HG02840 (cell line): ENCODE data around the gene TIPRL.
"Not testable (repeated sequence)": the region's sequence is repeated elsewhere in the genome, so short reads cannot be mapped to it uniquely, and the experiment has no call there.

Experiments
- ATAC-seq: cut with Tn5 transposase; IDR thresholded peaks from one replicate; pipeline ENCODE4 v1.9.1; 2021; ENCODE audit warnings: mild to moderate bottlenecking, moderate library complexity, moderate number of reproducible peaks; ENCODE audit not compliant: unreplicated experiment, low FRiP score

The TIPRL gene

DNA sequence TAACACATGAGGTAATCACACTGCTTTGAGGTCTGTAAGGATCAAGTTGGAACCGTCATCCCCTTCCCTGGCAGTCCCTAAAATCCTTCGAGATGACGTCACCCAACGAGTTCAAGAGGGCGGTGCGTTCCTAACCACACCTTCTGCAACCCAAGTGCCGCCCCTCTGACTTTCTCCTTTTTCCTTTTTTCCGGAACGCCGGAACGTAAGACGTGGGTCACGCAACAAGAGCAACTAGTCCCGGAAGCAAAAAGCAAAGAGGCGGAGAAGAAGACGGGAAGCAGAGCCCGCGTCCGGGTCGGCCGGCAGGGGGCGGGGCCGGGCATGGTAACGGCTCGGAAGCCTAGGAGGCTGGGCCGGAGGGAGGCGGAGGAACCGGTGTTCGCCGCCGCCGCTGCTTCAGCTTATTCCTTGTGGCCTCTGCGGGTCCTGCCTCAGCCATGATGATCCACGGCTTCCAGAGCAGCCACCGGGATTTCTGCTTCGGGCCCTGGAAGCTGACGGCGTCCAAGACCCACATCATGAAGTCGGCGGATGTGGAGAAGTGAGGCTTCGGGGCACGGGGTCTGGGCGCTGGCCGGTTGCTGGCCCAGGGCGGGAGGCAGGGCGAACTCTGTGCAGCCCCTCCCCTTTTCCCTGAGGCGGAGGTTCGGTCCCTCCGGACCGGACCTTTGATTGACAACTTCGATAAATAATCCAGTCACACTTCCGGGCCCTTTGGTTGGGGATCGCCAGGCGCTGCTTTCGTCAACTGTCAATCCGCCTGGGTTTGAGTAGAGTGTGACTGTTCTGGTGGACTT is at the start of gene TIPRL:
TSS of gene TIPRL (plus strand) at position 325 of the 800 bp plus-strand sequence. CDS start at position 441, 116 bp downstream.
- peak; percentile 87 for ATAC-seq

DNA sequence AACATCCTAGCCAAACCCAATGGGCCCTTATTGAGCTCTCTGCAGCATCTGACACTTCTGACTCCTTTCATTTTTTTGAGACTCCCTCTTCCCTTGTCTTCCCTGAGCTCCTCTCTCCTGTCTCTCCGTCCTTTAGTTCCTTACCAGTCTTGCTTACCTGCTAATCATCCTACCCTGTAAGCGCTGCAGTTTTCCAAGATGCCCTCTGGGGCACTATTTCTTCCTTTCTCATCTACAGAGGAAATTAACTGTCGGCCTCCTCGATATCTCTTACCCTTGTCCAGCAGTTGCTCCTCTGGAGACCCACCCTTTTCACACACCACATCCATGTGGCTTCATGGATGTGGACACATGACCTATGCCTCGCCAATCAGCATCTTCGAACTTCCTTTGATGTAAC is 48.8 kb upstream of the TIPRL start:
- ATAC-seq = no peak

DNA sequence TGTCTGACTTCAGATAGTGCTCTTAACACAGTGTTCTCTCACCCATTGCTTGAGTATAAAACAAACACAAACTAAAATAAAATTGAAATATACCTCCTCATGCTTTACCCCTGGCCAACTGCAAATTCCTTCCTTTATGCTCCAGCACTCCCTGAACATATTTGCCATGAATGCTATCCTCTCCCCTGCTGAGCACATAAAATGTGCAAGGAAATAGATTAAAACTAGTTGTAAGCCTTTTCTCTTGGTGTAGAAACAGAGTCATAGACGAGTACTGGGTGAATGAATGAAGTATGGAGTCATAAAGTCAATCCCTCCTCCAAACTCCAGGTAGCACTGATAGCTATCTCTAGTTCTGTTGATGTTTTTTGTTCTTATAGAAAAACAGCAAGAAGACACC is 44.6 kb upstream of the TIPRL start:
- ATAC-seq = no peak

DNA sequence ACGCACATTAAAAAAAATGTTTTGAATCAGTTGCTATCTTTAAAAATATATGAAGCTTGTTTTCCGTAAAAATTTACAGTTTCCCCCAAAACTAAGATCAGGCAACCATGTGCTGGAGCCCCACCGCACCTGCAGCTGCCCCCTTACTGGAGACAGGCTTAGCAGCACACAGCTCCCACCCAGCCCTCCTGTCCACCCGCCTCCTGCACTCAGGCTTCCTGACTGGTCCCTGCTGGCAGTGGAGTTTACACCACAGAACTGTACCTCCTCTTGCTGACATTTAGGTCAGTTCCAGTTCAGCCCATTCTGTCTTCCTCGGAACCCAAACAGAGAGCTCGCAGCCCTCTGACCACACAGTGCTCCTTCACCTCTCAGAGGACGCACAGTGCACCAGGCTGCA is 44.1 kb upstream of the TIPRL start:
- ATAC-seq = no peak

DNA sequence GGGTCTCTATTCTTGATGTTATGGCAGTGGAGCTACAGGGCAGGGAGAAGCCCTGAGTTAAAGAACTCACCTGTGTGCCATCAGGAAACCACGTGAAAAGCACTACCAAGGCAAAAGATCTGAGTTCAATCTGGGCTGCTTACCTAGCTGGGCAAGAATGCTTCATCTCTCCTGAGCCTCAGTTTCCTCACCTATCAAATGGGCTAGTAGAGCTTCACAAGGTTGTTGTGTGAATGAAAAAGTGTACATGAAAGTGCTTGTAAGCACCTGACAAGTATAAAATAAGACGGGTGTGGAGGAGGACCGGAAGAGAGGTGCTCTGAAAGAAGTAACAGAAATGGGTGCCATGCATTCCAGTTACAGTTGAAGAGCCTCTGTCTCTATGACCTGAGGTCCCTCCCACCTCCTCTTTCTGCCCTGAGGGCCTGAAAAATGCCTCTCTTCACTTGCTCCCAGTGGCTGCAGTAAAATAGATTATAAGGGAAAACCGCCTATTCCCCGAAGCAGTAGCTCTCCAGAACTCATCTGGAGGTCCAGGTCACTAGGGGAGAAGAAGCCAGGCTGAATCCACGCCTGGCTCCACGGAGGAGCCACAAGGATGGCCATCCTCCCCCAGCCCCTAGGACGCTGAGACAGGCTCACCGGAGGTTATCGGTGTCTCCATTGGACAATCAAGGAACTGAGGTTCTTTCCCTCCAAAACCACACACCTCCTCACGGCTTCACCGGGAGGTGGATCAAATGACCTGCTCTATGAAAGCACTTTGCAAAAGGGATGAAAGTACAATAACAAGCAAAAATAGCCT is 43.4 kb upstream of the TIPRL start:
- ATAC-seq = no peak

DNA sequence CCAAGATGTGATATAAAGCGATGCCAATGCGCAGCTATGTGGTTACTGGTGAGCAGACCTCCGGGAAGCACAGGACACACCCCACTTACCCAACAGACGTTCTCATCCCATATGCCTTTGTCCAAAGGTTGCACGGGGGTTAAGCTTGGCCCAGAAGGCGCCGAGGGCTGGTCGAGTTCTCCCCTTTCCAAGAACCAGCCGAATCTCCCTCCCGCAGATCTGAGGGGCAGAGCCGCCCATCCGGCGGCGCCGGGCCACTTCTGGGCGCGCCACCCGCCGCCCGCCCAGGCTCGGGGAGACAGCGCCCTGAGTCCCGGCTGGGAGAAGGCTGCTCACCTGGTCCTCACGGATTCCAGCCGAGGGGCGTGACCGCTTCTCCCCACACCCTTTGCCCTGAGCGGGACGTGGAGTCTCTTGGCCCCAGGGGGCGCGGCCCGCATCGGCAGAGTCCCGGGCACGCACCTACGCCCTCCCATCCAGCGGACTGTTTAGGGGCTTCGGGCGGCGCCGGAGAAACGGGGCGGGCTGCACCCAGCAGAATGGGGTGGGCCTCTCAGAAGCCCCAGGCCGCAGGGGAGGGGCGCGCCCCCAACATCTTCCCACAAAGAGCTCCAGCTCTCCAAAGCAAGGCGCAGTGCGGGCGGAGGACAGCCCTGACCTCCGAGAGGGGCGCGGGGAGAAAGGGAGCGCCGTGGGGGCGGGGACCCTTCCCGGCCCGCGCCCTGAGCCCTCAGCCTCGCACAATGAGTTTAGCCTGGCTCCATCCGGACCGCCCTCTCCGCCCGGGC is 42.6 kb upstream of the TIPRL start:
- no peak for ATAC-seq

DNA sequence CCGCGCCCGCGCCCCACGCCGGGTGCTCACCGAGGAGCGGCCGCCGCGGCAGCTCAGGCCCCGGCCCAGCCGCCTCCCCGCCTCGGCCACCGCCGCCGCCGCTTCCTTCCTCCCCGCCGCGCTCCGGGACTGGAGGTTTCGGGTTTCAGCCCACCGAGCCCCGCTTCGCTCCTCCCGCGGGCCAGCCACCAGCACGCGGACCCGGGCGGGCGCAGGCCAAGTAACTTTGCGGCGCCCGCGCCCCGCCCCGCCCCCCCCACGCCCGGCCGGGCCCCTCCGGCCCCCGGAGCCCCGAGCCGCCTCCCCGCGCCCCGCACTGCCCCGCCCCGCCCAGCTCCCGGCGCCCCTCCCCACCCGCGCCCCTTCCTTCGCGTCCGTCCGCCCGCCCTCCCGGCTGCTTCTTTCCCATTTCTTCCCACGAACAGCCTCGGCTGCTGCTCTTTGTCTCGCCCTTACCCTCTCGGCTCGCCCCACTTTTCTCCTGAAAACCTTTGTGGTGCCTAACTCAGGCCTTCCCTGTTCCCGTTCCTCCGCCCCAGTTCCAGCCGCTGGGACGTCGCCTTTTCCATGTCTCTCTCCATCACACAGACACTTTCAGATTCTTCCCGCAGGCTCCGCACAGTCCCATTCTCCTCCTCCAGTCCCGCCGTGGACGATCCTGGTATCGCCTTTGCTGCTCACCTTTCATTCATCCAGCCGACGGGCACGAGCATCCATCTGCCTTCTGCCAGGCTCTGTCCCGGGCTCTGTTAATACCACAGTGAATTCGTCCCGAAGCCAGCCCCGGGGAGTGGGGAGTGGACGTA is 41.9 kb upstream of the TIPRL start, which contains the start of gene GPR161:
TSS of gene GPR161 (minus strand) at position 222 of the 806 bp plus-strand sequence. CDS start 32,080 bp downstream, outside the sequence.
- ATAC-seq = no peak

DNA sequence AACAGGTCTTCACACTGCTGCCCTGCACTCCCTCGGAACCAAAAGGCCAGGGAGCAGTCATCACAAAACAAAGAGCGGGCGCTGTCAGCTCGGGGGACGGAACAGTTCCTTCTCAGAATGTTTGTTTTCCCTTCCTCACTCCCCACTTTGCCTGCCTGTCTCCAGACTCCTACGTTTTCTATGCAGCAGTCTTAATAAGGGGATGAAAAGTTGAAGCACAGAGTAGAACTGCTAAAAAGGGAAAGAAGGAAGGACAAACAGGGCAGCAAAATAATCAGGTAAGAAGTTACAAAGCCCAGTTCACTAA is 41.3 kb upstream of the TIPRL start:
- no peak for ATAC-seq

DNA sequence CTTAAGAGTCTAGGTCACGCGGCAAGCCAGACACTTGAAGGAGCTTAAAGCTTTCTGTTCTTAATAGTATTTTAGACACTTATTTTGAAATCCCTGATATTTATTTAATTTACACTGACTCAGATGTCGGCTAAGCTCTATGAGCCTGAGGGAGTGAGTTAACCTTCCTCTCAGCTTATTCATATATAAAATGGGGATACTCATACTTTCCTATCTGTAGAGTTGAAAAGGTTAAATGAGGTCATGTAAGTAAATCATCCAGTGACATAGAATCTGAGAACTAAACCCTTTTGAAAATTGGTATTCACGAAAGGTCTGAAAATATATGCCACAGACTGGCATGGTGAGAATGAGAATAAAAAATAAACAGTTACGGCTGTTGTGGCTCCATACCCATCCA is 40.6 kb upstream of the TIPRL start:
- ATAC-seq = no peak

DNA sequence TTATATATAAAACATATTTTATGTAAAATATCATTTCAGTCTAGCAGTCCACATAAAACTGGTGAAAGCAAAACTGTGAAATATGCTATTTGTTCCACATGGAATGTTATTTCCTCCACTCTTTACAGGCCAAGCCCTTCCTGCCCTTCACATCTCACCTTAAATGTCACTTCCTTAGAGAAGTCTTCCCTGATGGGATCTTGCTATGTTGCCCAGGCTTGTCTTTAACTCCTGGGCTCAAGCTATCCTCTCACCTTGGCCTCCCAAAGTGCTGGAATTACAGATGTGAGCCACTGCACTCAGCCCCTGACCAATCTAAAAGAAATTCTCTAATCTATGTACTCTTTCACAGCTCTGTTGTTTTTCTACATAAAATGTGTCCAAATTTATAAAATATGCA is 39.7 kb upstream of the TIPRL start:
- no peak for ATAC-seq

DNA sequence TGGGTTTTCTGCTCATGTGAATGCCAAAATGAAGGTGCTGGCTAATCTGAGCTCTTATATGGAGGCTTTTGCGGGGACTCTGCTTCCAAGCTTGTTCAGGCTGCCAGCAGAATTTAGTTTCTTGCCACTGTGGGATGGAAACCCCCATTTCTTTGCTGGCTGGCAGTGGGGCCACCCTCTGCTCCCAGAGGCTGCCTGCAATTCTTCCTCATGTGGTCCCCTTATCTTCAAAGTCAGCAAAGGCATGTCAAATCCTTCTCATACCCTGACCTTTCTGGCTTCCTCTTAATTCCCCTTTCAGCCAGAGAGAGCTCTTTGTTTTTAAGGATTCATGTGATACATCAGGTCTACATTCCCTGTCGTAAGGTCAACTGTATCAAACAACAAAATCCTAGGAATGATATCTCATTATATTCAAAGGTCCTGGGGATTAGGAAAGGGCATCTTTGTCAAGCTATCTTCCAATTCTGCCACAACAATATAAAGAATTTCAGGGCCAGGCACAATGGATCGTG is 36.8 kb upstream of the TIPRL start:
- no peak for ATAC-seq

DNA sequence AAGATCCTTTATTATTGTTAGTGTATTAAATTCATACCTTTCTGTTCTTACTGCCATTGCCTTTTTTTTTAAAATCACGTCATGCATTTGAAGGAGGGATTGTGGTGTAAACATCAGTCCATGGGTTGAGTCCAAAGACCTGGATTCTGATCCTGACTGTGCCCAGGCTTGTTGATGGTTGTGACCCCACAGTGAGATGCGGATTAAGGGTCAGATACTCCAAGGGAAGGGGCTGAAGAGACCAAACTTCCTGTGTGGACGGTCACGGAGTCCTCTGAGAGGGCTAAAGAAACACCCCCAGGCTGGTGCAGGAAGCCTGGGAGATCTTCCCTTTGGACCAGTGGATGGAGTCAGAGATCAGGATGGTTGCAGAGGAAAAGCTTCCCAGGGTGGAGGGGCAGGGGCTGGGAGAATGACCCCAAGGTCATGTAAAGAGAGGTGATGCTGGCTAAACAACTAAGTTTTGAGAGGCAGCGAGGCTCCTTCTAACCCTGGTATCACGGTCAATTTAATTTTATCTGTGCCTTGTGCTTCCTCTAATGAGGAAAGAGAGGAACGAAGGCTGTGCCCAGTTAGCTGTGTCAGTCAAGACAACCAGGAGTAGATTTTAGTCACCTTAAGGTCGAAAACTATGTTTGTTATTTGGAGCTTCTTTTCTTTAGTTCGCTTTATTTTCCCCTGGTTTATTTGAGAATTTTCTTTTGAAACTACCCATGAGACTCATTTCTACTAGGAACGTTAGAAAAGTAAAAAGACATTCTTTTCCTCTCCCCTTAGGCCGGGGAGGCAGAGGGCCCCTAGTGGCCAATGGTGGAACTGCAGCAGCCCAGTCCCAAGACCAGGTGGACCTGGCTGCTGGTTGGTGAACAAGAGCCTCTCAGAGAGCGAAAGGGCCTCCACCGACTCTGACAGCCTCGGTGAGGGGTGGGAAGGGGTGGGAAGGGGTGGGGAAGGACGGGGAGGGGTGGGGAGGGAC is 33.3 kb upstream of the TIPRL start:
- ATAC-seq = peak; percentile 77

DNA sequence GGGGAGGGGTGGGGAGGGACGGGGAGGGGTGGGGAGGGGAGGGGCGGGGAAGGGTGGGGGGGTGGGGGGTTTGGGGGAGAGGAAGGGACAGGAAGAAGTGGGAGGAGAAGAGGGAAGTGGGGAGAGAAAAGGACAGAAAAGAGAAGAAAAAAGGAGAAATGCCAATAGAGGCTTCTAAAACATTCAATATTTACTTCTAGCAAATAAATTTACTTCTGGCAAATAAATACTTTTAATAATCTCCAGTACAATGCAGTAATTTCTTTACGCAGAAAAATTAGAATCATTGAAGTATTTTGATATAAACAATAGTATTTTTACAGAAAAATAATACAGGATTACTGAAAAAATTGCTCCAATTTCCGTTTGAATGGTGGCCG is 32.6 kb upstream of the TIPRL start:
- no peak for ATAC-seq

DNA sequence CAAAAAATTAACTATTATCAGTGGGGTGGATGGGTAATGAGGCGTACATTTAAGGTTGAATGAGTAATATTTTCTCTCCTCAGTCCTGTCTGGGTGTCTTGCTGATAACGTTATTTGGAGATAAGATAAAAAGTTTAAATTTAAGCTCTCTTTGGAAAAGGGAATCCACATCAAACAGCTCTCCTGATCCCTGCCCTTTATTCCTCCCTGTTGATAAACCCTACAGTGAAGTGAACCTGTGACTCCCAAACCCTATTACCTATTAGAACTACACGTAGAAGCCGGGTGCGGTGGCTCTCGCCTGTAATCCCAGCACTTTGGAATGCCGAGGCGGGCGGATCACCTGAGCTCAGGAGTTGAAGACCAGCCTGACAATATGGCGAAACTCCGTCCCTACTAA is 32.1 kb upstream of the TIPRL start:
- ATAC-seq = no peak

DNA sequence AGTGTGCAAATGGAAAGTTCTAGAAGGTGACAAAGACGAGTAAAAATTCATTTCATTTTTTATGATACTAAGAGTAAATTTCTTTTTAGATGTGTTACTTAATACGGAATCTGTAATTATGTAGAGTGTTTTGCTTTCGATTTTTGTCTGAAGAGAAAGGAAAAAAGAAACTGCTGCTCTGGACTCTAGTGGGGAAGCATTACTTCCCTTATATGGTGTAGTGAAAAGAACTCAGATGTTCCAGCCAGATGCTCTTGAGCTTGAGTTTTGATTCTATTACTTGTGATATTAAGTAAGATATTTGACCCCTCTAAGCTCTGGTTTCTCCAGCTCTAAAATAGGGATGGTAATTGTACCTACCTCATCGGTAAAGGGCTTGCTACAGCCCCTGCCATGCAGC is 29.8 kb upstream of the TIPRL start:
- peak; percentile 57 for ATAC-seq

DNA sequence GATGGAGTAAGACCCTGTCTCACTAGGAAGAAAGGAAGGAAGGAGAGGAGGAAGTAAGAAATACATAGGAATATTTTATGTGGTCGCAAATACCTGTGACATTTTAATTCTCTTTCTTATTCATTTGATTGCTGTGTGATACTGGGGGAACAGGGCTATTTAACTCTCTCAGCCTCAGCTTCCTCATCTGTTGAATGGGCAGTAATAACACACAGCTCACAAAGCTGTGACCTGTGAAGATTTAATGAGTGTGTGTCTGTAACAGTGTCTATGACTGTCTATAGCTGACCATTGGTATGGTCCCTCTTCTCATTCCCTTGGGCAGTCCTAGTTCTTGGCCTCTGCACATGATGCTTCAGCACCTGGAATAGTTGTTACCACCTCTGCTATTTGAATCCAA is 28.5 kb upstream of the TIPRL start:
- no peak for ATAC-seq

DNA sequence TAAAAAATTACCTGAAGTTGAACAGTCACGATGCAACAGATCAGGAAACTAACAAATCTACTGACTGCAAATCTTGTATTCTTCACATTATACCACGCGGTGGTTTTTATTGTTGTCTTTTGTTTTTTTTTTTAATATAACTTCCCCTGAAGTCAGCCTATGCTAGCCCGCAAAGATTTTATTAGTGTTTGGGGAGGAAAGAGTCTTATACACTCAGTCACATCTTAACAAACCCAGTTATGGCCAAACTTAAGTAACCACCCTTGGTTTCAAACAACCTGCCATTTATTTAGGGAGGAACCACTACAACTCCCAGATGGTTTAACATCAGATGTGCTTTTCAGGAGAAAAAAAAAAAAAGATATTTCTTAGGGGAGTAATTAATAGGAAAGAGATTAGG is 26.8 kb upstream of the TIPRL start:
- ATAC-seq = no peak

DNA sequence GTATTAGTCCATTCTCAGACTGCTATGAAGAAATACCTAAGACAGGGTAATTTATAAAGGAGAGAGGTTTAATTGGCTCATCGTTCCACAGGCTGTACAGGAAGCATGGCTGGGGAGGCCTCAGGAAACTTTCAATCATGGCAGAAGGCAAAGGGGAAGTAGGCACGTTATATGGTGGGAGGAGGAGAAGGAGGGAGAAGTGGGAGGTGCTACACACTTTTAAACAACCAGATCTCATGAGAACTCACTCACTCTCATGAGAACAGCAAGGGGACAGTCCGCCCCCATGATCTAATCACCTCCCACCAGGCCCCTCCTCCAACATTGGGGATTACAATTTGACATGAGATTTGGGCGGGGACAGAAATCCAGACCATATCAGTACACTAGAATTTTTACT is 24.1 kb upstream of the TIPRL start:
- not testable (repeated sequence) for ATAC-seq

DNA sequence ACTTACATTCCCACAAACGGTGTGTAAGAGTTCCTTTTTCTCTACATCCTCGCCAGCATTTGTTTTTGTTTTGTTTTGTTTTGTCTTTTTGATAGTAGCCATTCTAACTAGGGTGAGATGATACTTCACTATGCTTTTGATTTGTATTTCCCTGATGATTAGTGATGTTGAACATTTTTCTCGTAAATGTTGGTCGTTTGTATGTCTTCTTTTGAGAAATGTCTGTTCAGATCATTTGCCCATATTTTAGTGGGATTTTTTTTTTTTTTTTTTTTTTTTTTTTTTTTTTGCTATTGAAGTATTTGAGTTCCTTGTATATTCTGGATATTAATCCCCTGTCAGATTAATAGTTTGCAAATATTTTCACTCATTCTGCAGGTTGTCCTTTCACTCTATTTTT is 22.9 kb upstream of the TIPRL start:
- ATAC-seq = no peak
